Measurements from ENCODE around the gene FERMT1. TPM values are rescaled to one million over a fixed set of nuclear protein-coding genes. Genes with fewer than 3 reads are reported as not detected.

The FERMT1 gene
- total RNA-seq, 1 donor from 2014 or later, result 1.3 TPM

DNA sequence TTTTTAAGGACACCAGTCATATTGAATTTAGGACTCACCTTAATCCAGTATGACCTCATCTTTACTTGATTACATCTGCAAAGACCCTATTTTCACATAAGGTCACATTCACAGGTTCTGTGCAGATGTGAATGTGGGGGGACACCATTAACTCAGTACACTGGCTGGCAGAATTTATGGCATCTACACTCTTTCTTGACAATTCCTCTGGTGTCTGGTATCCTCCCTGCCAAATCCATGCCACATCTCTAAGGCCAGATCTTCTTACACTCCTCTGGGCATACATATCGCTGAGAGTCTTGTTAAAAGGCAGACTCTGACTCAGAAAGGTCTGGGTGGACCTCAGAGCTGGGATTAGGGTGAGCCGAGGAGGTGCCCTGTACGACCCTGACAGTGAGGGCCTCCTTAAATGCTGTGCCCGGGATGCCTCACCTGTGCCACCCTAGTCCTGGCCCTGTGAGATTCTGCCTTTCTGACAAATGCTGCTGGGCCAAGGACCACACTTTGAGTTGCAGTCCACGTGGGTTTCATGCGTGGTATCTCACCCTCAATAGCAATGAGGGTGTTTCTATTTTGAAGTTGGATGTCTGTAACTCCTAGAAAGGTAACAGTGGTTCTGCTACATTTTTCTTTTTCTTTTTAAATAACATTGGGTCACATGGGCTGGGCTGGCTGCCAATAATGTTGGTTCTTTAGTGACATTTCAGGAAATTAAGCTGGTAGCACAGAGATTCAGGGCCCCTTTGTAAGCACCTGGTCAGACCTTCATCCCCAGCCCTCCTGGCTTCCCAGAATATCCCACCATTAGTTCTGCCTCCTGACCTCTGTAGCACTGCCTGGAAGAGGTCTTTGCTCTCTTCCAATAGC is 51.8 kb downstream of the FERMT1 start:
- no peaks in the 10 kb centered on the region for H3K36me3 ChIP-seq
- H2AFZ ChIP-seq (replicated peaks), result no peak overlapping the region
- no peak for DNase-seq (ENCODE audit: low spot score)
- no peaks in the 10 kb centered on the region for H3K9me3 Mint-ChIP-seq
- no peaks in the 10 kb centered on the region for H3F3A ChIP-seq (ENCODE audit: low read depth)
- H3K4me3 Mint-ChIP-seq, result no peak overlapping the region
- no peaks in the 10 kb centered on the region for H3K79me2 ChIP-seq (ENCODE audit: low read depth)
- TF ChIP-seq, protein P1, sequence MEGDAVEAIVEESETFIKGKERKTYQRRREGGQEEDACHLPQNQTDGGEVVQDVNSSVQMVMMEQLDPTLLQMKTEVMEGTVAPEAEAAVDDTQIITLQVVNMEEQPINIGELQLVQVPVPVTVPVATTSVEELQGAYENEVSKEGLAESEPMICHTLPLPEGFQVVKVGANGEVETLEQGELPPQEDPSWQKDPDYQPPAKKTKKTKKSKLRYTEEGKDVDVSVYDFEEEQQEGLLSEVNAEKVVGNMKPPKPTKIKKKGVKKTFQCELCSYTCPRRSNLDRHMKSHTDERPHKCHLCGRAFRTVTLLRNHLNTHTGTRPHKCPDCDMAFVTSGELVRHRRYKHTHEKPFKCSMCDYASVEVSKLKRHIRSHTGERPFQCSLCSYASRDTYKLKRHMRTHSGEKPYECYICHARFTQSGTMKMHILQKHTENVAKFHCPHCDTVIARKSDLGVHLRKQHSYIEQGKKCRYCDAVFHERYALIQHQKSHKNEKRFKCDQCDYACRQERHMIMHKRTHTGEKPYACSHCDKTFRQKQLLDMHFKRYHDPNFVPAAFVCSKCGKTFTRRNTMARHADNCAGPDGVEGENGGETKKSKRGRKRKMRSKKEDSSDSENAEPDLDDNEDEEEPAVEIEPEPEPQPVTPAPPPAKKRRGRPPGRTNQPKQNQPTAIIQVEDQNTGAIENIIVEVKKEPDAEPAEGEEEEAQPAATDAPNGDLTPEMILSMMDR (IDR thresholded peaks at IDR 0.05), result no peak
- TF ChIP-seq EZH2phosphoT487 (IDR thresholded peaks at IDR 0.05), result no peak
- TF ChIP-seq EZH2 (IDR thresholded peaks at IDR 0.05), result no peak
- no peaks in the 10 kb centered on the region for H3K9me3 ChIP-seq (ENCODE audit: low read depth)
- H3K27me3 Mint-ChIP-seq (ENCODE audit: insufficient read depth, low read depth), result no peaks in the 10 kb centered on the region
- H4K20me1 ChIP-seq (ENCODE audit: low read depth), result no peaks in the 10 kb centered on the region
- no peak overlapping the region for H3K4me3 ChIP-seq
- no peak overlapping the region for H3K27ac ChIP-seq
- H3K36me3 Mint-ChIP-seq, result no peaks in the 10 kb centered on the region
- no peaks in the 10 kb centered on the region for H3K27me3 ChIP-seq
- H3K4me1 ChIP-seq, result no peaks in the 10 kb centered on the region
- no peak overlapping the region for H3K27ac Mint-ChIP-seq
- H3K4me1 Mint-ChIP-seq, result peaks cover 6% of the 10 kb centered on the region
- no peak overlapping the region for H3K9ac ChIP-seq
- H3K4me2 ChIP-seq, result no peak overlapping the region

DNA sequence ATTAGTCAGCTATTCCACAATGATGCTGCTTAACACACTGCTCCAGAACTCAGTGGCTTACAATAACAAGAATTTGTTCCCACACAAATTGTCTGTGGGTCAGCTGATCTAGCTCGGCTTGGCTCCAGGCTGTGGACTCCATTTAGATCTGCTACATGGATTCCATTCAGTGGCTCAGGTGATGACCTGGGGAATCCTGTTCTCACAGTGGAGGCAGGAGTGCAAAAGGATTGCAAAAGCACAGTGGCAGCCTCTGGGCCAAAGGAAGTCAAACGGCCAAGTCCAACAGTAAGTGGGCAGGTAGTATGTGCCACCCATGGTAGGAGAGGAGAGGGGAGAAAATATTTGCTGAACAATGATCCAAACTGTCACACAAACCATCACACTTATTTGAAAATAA is 53.2 kb downstream of the FERMT1 start:
- Histone ChIP-seq H2AFZ (replicated peaks) (no peak overlapping the region), H3K36me3 (no peaks in the 10 kb centered on the region), H3F3A (ENCODE audit: low read depth) (no peaks in the 10 kb centered on the region), H3K9me3 (ENCODE audit: low read depth) (no peaks in the 10 kb centered on the region), H4K20me1 (ENCODE audit: low read depth) (no peaks in the 10 kb centered on the region), H3K4me1 (no peaks in the 10 kb centered on the region), H3K9ac (no peak overlapping the region), H3K27me3 (no peaks in the 10 kb centered on the region), H3K4me2 (no peak overlapping the region), H3K27ac (no peak overlapping the region), H3K4me3 (no peak overlapping the region), H3K79me2 (ENCODE audit: low read depth) (no peaks in the 10 kb centered on the region)
- TF ChIP-seq EZH2 (IDR thresholded peaks at IDR 0.05) (no peak), EZH2phosphoT487 (IDR thresholded peaks at IDR 0.05) (no peak)
- TF ChIP-seq, protein P1 (IDR thresholded peaks at IDR 0.05), result no peak
- no peak overlapping the region for H3K27ac Mint-ChIP-seq
- no peaks in the 10 kb centered on the region for H3K36me3 Mint-ChIP-seq
- peaks cover 6% of the 10 kb centered on the region for H3K4me1 Mint-ChIP-seq
- DNase-seq (ENCODE audit: low spot score), result no peak
- H3K27me3 Mint-ChIP-seq (ENCODE audit: insufficient read depth, low read depth), result no peaks in the 10 kb centered on the region
- H3K4me3 Mint-ChIP-seq, result no peak overlapping the region
- H3K9me3 Mint-ChIP-seq, result no peaks in the 10 kb centered on the region

DNA sequence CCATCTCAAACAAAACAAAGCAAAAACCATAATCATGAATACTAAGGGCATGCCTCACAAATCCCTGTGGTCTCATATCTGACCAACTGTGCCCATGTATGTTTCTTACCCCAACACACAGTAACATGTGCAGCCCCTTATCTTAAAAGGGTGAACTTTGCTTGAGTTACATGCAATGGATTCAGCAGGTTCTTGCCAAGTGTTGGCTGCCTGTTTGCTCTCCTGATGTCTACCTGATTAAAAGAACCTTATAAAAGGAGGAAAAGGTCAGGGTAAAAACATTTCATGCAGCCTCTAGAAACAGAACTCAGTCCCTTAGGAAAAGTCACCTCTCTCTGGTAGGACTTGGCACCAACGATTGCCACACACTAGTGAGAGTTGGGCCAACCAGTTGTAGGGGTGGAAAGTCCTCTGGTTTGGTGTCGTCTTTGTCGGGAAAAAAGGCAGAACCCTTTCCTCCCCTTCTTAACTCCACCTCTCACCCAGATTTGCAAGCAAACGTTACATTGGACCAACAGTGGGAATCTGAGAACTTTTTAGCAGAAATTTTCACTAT is 55.0 kb downstream of the FERMT1 start:
- no peak overlapping the region for H2AFZ ChIP-seq (replicated peaks)
- DNase-seq (ENCODE audit: low spot score), result no peak
- no peaks in the 10 kb centered on the region for H3K4me1 ChIP-seq
- H3K36me3 Mint-ChIP-seq, result no peaks in the 10 kb centered on the region
- no peak for TF ChIP-seq EZH2phosphoT487 (IDR thresholded peaks at IDR 0.05)
- TF ChIP-seq, protein P1 (IDR thresholded peaks at IDR 0.05), result no peak
- no peaks in the 10 kb centered on the region for H3K27me3 ChIP-seq
- peaks cover 2% of the 10 kb centered on the region for H3K27me3 Mint-ChIP-seq (ENCODE audit: insufficient read depth, low read depth)
- H3K36me3 ChIP-seq, result no peaks in the 10 kb centered on the region
- H3K4me3 Mint-ChIP-seq, result no peak overlapping the region
- H3K27ac ChIP-seq, result no peak overlapping the region
- H4K20me1 ChIP-seq (ENCODE audit: low read depth), result no peaks in the 10 kb centered on the region
- no peak overlapping the region for H3K4me2 ChIP-seq
- H3K9ac ChIP-seq, result no peak overlapping the region
- H3K4me1 Mint-ChIP-seq, result no peaks in the 10 kb centered on the region
- H3K4me3 ChIP-seq, result no peak overlapping the region
- no peaks in the 10 kb centered on the region for H3K9me3 Mint-ChIP-seq
- no peaks in the 10 kb centered on the region for H3K9me3 ChIP-seq (ENCODE audit: low read depth)
- H3F3A ChIP-seq (ENCODE audit: low read depth), result no peaks in the 10 kb centered on the region
- no peak overlapping the region for H3K27ac Mint-ChIP-seq
- H3K79me2 ChIP-seq (ENCODE audit: low read depth), result no peaks in the 10 kb centered on the region

Measured in neural progenitor cell (in vitro differentiated cells).